AG04449 (cell line): ENCODE measurements around the gene ARHGEF25.

Experiments
- CTCF ChIA-PET: fragments of 350-600 bp; formaldehyde crosslinking; extraction: SDS; loops from one replicate; lab custom pipeline; 2021; ENCODE audit warnings: antibody characterized with exemption; lab: Yijun Ruan, JAX
- POLR2A ChIA-PET: fragments of 400-600, 350-600 bp; formaldehyde crosslinking; extraction: SDS; loops from one replicate; lab custom pipeline; 2020; ENCODE audit warnings: antibody characterized with exemption, inconsistent platforms; lab: Yijun Ruan, JAX
- DNase-seq: peaks from one replicate; pipeline ENCODE4 v3.0.0-alpha.2; 2010; ENCODE audit warnings: low read depth, low spot score
- H3K4me3 ChIP-seq: 2 replicates; pipeline ENCODE4 v1.5.1; 2011; ENCODE audit warnings: low read depth, mild to moderate bottlenecking, control low read depth, low read length
- CTCF ChIP-seq: IDR thresholded peaks from one replicate; pipeline ENCODE4 v1.5.1; 2011; ENCODE audit warnings: mild to moderate bottlenecking, moderate library complexity, low read length, control low read depth, inconsistent platforms; ENCODE audit not compliant: insufficient read depth; ENCODE audit errors: missing control alignments

Gene ARHGEF25

GRCh38 chr12:57571926-57572762 lies 39.1 kb upstream of the ARHGEF25 start:
- ChIA-PET CTCF (interaction anchor here (1.3 to 16.4 kb wide), 3 partner anchors 10 to 20 kb away, joined by 5 to 214 read pairs (median 5); no protein-coding TSS in a partner anchor), POLR2A (no interaction called here)
- H3K4me3 ChIP-seq, result no peak overlapping the region
- DNase-seq, result no peak
- no peak for TF ChIP-seq CTCF

- no peak for TF ChIP-seq CTCF
- ChIA-PET POLR2A (no interaction called here), CTCF (interaction anchor here (1.8 to 16.4 kb wide), 5 partner anchors 8 to 119 kb away, joined by 5 to 214 read pairs (median 12); partner anchors contain the start of genes B4GALNT1, OS9 and PIP4K2C)
- DNase-seq, result no peak
- H3K4me3 ChIP-seq, result no peak overlapping the region
Measured at GRCh38 chr12:57574795-57575194, 36.4 kb upstream of the ARHGEF25 start.

- TF ChIP-seq CTCF, result no peak
- DNase-seq, result no peak
- CTCF ChIA-PET, result interaction anchor here (0.6 to 16.4 kb wide), 14 partner anchors 7 to 151 kb away, joined by 3 to 214 read pairs (median 3); partner anchors contain the start of genes B4GALNT1, OS9 and PIP4K2C
- H3K4me3 ChIP-seq, result no peak overlapping the region
- POLR2A ChIA-PET, result no interaction called here
Measured at GRCh38 chr12:57575771-57576612, 35.2 kb upstream of the ARHGEF25 start.

- POLR2A ChIA-PET, result no interaction called here
- TF ChIP-seq CTCF, result no peak
- CTCF ChIA-PET, result interaction anchor here (1.1 to 16.4 kb wide), 5 partner anchors 6 to 56 kb away, joined by 3 to 214 read pairs (median 12); partner anchors contain the start of genes B4GALNT1 and PIP4K2C
- DNase-seq, result no peak
- no peak overlapping the region for H3K4me3 ChIP-seq
Measured at GRCh38 chr12:57576613-57577160, 34.5 kb upstream of the ARHGEF25 start.

GRCh38 chr12:57577981-57578758 lies 33.1 kb upstream of the ARHGEF25 start:
- DNase-seq, result no peak
- ChIA-PET CTCF (interaction anchor here (1.0 to 12.4 kb wide), 3 partner anchors 17 to 55 kb away, joined by 4 to 212 read pairs (median 186); partner anchors contain the start of genes B4GALNT1 and PIP4K2C), POLR2A (no interaction called here)
- no peak overlapping the region for H3K4me3 ChIP-seq
- TF ChIP-seq CTCF, result no peak
